Measurements from ENCODE around the gene MYO5A. TPM values are rescaled to one million over a fixed set of nuclear protein-coding genes. Genes with fewer than 3 reads are reported as not detected.

MYO5A gene
- total RNA-seq, 1 experiment from 2014 or later = 21.8 TPM

- no peak overlapping the region for H3K56ac ChIP-seq (ENCODE audit: insufficient read length, low read depth, low read length)
- H3K4me3 Mint-ChIP-seq = no peak overlapping the region
- no peak overlapping the region for H3K4me2 ChIP-seq (ENCODE audit: insufficient read depth, insufficient read length, low read length)
- H3K23me2 ChIP-seq (ENCODE audit: insufficient read length, low read depth, low read length, poor library complexity, severe bottlenecking) = no peaks in the 10 kb centered on the region
- no peak overlapping the region for H2BK5ac ChIP-seq (ENCODE audit: insufficient read length, low read length)
- H3K27me3 ChIP-seq (ENCODE audit: insufficient read depth, low read length) = no peaks in the 10 kb centered on the region
- no peak overlapping the region for H3K14ac ChIP-seq (ENCODE audit: insufficient read depth, low read length)
- no peaks in the 10 kb centered on the region for H3K27me3 Mint-ChIP-seq (ENCODE audit: low read depth)
- H2BK15ac ChIP-seq (ENCODE audit: low read depth, low read length) = no peak overlapping the region
- no peak overlapping the region for H3K9ac ChIP-seq (ENCODE audit: extremely low read depth, insufficient read length, low read length)
- no peak for DNase-seq
- H3K79me2 ChIP-seq (ENCODE audit: insufficient read depth, low read length) = peaks cover 4% of the 10 kb centered on the region; the same call in 1 of the 2 replicates
- no peak overlapping the region for H2BK12ac ChIP-seq (ENCODE audit: insufficient read length, low read depth, low read length)
- H4K8ac ChIP-seq (replicated peaks; ENCODE audit: insufficient read length, low read depth, low read length) = no peak overlapping the region
- H2AFZ ChIP-seq (ENCODE audit: low read length) = no peak overlapping the region
- peaks cover 13 to 22% of the 10 kb centered on the region in 2 experiments; a peak in 4 of 5 replicates for H3K9me3 Mint-ChIP-seq
- no peak overlapping the region for H4K5ac ChIP-seq (ENCODE audit: insufficient read length, low read depth, low read length)
- WGBS (ENCODE audit: extremely low coverage, insufficient read length, low lambda C conversion rate) = no CpG with 5 or more reads among the region's 5 CpGs
- no peak overlapping the region for H3K27ac ChIP-seq (ENCODE audit: insufficient read length, low read depth, low read length)
- H4K91ac ChIP-seq (ENCODE audit: insufficient read length, low read depth, low read length) = no peak overlapping the region
- no peaks in the 10 kb centered on the region for H3K9me3 ChIP-seq (ENCODE audit: control insufficient read depth, low read depth, low read length)
- no peaks in the 10 kb centered on the region for H3K79me1 ChIP-seq (ENCODE audit: insufficient read depth, low read depth, low read length, poor library complexity, severe bottlenecking)
- H3K36me3 Mint-ChIP-seq (ENCODE audit: insufficient read depth in 1 of 3, low read depth in 3 of 3) = peaks cover 34 to 50% (median 39%) of the 10 kb centered on the region in 3 experiments
- TF ChIP-seq, protein P1, sequence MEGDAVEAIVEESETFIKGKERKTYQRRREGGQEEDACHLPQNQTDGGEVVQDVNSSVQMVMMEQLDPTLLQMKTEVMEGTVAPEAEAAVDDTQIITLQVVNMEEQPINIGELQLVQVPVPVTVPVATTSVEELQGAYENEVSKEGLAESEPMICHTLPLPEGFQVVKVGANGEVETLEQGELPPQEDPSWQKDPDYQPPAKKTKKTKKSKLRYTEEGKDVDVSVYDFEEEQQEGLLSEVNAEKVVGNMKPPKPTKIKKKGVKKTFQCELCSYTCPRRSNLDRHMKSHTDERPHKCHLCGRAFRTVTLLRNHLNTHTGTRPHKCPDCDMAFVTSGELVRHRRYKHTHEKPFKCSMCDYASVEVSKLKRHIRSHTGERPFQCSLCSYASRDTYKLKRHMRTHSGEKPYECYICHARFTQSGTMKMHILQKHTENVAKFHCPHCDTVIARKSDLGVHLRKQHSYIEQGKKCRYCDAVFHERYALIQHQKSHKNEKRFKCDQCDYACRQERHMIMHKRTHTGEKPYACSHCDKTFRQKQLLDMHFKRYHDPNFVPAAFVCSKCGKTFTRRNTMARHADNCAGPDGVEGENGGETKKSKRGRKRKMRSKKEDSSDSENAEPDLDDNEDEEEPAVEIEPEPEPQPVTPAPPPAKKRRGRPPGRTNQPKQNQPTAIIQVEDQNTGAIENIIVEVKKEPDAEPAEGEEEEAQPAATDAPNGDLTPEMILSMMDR (conservative IDR thresholded peaks at IDR 0.05) = no peak
- no peak overlapping the region for H3T11ph ChIP-seq (ENCODE audit: low read length)
- no peak overlapping the region for H2AK5ac ChIP-seq (ENCODE audit: insufficient read length, low read length)
- peaks cover 6% of the 10 kb centered on the region; the same call in 1 of the 2 replicates for H3K4me1 ChIP-seq (ENCODE audit: insufficient read depth, low read length)
- H3K18ac ChIP-seq (ENCODE audit: insufficient read length, low read depth, low read length) = no peak overlapping the region
- no peak overlapping the region for H3K23ac ChIP-seq (ENCODE audit: insufficient read length, low read depth, low read length)
- no peak overlapping the region for H3K4ac ChIP-seq (ENCODE audit: low read depth, low read length)
- no peak overlapping the region for H2BK20ac ChIP-seq (ENCODE audit: low read depth, low read length, poor library complexity, severe bottlenecking)
- H3K4me1 Mint-ChIP-seq = peaks cover 42 to 46% of the 10 kb centered on the region in 2 experiments
- H4K20me1 ChIP-seq (ENCODE audit: control insufficient read depth, insufficient read depth, insufficient read length) = no peaks in the 10 kb centered on the region
- 0 out of 7 replicates have a peak overlapping the region, but pooled peaks of 1 of the 3 experiments have one; percentile 93 for H3K27ac Mint-ChIP-seq
- H2BK120ac ChIP-seq (ENCODE audit: low read depth, low read length, poor library complexity, severe bottlenecking) = no peak overlapping the region
These were observed 239.7 kb downstream of the MYO5A start for GRCh38 chr15:52288986-52289385.
